Activated CD4-positive, alpha-beta T cell treated with anti-CD3 and anti-CD28 coated beads, Interleukin-2, amount 50 U/mL, for 1 hour (primary cell): ENCODE results near the gene HIC2.
"Not testable (repeated sequence)": the region's sequence is repeated elsewhere in the genome, so short reads cannot be mapped to it uniquely, and the experiment has no call there.

Source experiments
- DNase-seq: peaks from one replicate; pipeline ENCODE4 v3.0.0-alpha.2; 2020

The HIC2 gene

DNA sequence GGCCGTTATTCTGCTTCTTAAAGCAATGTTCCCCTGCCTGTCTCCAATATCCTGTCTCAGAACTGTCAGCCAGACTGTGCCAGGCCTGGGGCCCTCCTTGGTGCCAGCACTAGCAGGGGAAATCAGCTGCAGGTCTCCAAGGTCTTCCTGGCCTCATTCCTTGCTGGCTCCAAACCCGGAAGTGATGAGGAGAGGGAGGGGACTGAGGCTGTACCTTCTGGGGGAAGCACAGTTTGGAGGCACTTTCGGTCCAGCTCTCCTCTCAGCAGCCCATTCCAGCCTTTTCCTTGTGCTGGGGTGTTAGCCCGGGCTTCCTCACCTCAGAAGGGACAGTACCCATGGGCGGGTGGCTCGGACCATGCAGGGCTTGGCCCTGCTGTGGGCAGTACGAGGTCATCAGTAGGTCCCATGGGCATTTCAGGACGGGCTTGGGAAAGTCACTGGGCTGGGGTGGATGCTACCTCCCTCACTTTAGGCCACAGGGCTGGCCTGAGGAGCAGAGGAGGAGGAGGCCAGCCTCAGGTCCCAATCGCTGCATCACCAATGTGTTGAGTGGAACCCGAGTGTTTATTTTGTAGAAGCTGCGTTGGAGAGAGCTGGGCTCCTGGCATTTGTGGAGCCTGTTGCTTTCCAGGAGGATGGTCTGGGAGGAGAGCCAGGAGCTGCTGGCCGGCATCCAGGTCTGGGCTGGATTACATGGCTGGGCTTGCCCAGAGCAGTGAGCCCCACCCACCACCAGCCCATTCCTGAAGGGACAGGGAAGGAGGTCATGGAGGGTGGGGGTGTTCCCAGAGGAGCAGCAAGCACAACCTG lies 19.0 kb downstream of the HIC2 start:
- not testable (repeated sequence) for DNase-seq

DNA sequence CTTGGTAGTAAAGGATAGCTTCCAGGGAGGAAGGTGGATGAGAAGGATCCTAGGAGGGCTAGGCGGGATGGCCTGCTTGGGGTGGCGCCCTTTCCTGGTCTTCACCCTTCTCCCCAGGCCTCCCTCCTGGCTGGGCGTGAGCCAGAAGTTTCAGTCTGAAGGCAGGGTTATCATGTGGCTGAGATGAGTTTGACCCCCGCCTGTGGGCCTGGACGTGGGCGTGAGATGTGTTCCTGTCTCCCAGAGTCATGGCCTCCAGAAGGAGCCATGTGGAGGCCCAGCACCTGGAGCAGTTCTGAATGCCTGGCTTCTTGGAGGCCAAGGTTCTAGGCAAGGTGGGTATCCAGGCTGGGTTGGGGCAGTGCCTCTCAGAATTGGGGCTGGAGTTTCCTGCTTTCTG lies 20.8 kb downstream of the HIC2 start:
- DNase-seq: not testable (repeated sequence)

DNA sequence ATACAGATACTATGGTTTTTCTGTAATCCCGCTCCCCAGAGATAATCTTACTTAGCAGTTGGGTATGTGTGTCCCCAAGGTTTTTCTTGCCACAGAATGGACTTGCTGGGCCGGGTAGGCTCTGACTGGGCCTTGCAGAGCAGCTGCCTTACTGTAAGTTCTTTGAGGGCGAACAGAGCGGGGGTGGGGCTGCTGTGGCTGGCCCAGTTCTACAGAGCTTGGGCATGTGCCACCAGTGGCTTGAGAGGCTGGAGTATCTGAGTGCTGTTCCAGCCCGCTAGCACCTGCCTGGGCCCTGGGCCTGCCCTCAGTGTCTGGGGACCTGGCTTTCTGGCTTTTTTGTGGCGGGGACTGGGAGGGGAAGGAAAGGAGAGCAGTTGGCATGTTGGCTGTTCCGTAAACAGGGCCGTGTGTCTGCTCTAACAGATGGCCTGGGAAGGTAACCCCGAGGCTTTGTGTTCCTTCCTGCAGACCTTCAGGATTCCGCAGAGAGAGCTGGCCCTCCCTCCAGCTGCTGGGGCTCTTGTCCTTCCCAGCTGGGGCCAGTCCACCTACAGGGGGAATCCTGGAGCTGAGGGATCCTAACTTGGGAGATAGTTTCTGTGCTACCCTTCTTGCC lies 23.0 kb downstream of the HIC2 start:
- DNase-seq: not testable (repeated sequence)

DNA sequence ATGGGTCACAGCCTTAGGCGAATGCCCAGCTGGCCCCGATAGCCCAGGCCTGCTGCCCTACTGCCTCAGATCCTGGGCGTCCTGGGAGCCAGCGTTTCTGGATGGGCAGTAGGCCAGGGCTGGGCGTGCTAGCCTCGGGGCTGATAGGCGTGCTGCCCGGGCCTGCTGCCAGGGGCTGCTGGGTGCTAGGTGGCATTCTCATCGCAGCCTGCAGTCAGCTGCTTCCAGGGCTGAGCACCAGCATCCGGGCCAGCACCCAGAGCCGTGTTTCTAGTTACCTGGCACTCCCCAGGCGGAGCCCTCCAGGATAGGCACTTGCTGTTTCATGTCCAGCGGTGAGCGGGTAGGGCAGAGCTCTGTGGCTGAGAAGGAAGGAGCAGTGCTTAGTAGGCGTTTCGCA lies 23.5 kb downstream of the HIC2 start:
- DNase-seq: not testable (repeated sequence)

DNA sequence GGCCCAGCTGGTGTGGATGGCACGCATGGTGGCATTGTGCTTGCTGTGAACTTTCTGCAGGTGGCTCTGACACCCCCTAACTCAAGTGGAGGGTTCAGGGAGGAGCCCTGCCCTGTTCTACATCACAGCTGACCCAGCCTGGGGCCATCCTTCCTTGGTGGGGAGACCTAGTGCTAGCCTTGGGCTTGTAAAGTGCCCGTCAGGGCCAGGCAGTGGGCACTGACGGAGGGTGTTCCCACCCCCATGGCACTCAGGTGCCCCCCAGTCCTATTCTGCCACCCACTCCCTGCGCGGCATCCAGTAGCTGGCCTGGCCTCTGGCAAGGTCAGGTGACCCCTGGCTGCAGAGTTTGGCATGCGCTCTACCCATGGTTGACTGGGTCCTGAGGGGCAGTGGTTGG lies 24.0 kb downstream of the HIC2 start:
- DNase-seq: not testable (repeated sequence)

DNA sequence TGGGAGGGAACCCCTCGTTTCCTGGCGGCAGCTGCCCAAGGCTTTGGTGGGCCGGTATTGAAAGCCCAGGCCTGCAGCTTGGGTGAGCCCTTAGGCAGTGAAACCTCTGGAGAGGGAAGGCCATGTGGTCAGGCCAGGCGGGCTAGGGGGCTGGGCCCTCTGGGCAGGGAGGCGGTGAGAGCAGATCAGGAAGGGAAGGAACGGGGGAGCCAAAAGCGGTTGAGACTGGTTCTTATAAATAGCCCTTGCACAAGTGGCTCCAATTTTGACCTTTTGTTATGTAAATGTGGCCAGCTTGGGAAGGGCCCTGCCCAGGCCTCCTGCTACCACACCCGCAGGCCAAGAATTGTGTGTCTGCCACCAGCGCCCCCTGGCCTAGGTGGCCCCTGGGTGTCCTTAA lies 25.0 kb downstream of the HIC2 start:
- not testable (repeated sequence) for DNase-seq

DNA sequence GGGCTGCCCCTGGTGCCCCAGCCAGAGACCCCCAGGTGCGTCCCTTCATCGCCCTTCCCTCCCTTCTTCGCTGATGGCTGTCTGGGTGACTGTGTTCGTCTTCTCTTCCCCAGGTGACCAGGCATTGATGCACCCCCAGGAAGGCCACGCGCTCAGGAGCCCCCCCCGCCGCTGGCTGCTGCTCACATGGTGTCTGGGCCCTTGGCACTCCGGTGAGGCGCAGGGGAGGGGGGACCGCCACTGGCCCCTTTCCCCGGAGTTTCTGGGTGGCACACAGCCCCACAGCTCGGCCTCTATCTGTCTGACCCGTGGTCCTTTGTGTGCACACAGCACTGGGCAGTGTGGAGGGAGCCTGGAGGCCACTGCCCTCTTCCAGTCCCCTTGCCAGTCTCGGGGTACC lies 25.5 kb downstream of the HIC2 start:
- not testable (repeated sequence) for DNase-seq

DNA sequence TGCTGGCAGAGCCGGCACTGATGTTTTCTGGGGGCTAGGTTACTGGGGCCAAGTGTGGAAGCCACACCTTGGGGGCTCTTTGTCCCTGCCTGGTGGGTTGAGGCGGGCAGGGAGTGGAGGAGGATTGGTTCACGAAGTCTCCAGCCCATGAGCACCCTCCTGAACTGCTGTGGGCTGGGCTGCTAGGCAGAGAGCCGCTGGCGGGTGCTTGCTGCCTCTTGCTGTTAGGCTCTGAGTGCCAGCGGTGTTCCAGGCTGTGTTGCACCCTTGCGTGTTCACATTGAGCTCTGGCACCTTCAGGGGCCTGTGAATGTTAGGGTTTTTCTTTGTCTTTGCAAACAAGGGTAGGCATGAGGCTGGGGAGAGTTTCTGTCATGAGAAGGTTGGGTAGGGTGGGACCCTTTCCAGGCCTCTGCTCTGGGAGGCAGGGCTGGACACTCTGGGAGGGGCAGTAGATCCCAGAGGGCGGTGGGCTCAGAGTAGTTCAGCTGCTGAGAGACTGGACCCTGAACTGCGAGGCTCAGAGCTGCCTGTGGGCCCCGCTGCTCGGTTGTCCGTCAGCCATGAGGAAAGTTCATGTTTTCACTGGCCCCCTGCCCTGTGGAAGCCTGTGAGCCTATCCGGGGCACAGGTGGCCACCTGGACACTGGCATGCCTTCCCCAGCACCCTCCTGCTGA lies 26.0 kb downstream of the HIC2 start:
- no peak for DNase-seq

DNA sequence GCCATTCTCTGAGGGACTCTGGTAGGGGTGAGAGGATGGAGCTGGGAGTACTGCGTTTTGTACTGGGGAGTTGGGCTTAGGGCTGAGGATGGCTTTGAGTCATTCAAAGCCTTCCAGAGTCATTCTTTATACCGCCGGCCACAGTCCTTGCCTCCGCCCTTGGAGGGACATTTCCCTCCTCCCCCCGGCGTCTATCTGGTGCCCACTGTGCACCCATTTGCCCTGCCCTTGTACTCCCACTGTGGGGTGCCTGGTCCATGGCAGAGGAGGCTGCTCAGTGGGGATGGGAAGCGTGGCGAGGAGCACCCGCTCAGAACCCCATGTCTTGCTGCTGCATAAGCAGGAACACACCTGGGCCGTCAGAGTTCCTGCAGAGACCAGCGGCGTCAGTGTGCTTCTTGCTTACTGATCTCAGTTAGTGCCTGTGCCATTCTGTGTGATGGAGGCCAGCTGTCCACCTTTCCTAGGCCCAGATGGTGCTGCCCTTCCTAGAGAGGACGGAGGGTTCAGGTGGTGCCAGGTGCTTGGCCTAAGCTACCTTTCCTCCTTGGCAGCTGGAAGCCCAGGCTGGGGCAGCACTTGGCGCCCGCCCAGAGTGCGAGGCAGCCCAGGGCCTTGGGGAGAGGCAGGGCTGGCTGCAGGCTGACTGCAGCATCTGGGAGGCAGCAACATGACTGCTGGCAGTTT lies 26.7 kb downstream of the HIC2 start:
- DNase-seq: no peak

DNA sequence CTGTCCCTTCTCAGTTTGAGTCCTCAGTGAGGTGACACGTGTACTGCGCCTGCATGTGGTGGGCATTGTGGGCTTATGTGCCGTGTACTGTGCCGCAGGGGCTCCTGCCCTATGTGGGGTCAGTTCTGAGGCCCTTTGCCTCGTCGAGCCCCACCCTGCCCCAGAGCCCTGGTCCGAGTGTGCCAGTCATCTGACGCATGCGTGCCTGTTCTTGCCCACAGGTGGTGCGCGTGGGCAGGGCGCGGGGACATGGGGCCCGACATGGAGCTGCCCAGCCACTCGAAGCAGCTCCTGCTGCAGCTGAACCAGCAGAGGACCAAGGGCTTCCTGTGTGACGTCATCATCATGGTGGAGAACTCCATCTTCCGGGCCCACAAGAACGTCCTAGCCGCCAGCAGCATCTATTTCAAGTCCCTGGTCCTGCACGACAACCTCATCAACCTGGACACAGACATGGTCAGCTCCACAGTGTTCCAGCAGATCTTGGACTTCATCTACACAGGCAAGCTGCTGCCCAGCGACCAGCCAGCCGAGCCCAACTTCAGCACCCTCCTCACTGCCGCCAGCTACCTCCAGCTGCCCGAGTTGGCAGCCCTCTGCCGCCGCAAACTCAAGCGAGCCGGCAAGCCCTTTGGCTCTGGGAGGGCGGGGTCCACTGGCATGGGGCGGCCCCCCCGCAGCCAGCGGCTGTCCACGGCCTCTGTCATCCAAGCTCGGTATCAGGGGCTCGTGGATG lies 27.7 kb downstream of the HIC2 start:
- DNase-seq: no peak

DNA sequence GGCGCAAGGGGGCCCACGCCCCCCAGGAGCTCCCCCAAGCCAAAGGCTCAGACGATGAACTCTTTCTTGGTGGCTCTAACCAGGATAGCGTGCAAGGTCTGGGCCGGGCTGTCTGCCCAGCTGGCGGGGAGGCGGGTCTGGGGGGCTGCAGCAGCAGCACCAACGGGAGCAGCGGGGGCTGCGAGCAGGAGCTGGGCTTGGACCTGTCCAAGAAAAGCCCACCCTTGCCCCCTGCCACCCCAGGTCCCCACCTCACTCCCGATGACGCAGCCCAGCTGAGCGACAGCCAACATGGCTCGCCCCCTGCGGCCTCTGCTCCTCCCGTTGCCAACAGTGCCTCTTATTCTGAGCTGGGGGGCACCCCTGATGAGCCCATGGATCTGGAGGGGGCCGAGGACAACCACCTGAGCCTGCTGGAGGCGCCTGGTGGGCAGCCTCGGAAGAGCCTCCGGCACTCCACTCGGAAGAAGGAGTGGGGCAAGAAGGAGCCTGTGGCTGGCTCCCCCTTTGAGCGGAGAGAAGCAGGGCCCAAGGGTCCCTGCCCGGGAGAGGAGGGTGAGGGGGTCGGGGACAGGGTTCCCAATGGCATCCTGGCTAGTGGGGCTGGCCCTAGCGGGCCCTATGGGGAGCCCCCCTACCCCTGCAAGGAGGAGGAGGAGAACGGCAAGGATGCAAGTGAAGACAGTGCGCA lies 28.4 kb downstream of the HIC2 start:
- no peak for DNase-seq

DNA sequence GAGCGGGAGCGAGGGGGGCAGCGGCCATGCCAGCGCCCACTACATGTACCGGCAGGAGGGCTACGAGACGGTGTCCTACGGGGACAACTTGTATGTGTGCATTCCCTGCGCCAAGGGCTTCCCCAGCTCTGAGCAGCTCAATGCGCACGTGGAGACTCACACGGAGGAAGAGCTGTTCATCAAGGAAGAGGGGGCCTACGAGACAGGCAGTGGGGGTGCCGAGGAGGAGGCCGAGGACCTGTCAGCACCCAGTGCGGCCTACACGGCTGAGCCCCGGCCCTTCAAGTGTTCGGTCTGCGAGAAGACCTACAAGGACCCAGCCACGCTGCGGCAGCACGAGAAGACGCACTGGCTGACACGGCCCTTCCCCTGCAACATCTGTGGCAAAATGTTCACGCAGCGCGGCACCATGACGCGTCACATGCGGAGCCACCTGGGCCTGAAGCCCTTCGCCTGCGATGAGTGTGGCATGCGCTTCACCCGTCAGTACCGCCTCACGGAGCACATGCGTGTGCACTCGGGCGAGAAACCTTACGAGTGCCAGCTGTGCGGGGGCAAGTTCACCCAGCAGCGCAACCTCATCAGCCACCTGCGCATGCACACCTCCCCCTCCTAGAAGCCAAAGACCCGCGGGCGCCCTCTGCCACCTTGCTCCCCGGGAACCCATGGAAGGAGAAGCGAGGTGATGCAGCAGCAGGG lies 29.1 kb downstream of the HIC2 start:
- DNase-seq: no peak

DNA sequence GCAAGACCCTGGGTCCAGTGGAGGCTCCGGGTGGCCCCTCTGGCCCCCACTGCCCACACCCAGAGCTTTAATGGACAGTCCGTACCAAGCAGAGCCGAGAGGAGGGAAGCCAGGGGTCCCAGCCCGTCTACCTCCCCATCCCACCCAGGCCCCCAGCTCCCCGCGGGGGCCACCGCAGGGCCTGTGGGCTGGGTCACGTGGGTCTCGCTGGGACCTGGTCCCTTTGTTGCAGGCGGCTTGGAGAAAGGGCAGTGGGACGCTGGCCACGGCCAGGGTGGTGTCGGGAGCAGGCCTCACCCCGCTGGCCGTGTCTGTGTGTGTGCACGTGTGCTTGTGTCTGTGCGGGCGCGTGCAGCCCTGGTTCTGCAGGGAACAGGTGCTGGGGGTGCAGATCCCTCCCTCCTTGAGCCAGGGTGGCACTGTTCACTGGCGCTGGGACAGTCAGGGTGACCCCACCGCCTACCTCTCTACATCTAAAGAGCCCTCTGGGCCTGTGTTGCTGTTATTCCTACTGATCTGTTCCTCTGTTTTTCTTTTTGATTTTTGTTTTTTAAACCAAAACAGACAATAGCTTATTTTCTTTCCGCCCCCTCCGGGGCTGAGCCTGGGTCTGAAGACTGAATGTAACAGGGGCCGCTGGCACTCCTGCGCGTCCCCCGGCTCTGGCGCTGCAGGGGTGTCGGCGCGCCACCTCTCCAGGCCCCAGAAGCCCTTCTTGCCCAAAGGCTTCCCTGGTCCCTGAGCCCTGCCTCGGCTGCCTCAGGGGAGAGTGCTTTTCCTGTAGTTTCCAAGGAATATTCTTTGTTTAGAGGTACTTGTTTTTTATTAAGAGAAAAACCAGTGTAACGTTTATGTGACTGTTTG lies 29.9 kb downstream of the HIC2 start:
- DNase-seq: no peak

DNA sequence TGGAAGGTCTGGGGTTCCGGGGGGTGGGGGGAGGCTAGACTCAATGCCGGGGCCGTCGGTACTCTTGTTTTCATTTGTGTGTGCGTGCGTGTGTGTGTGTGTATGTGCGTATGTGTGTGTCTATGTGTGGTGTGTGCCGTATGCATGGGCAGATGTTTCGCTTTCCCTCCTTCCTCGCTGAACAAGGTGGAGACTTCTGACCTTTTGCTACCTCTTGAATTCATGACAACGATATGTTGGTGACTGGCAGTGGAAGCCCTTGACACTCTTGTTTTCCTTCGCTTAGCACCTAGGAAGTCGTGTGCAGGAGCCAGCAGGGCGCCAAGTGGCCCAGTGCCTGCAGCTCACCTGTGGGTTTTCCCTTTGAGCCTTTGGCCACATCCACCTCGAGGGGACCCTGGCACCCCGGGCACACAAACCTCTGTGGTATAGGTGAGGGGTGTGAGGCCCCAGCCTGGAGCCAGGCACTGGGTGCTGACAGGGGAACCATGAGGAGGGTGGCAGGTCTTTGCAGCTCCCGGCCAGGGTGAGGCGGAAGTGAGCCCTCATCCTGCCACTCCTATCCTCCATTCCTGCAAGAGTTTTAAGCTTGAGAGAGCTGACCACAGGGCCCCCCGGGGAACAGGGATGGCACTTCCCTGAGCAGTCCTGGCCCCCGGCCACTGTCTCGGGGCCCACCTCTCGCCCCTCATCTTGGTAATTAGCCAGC lies 30.7 kb downstream of the HIC2 start:
- no peak for DNase-seq

DNA sequence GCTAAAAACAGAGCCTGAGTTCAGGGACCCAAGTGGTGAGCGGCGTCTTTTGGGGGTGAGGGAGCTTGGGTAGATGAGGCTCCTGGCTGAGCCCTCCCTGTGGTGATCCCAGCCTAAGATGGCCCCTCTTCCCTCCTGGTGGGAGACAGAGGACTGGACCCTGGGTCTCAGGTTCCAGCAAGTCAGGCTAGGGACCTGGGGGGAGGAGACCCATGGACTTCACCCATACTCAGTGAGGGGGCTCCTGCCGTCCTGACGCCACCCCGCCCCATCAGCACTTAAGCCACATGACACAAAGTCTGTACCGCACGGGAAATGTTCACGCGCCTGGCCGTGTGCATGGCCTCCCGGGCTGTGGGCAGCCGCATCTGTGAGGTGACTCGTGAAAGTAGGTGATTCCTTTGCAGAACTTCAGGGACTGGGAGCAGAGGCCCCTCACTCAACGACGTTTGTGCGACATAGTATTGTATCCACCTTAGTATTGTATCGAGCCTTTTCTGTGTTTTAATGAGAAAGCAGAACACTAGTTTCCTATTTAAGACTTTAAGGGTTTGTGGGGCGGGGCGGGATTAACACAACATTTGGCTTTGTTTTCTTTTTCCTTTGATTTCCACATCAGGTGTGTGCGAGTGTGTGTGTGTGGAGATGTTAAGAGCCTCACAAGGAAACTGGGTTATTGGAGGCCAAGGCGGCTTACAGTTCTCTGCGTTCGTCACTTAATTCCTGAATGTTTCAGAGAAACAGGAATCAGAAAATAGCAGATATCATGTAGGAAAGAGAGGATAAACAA lies 31.7 kb downstream of the HIC2 start:
- DNase-seq: no peak

DNA sequence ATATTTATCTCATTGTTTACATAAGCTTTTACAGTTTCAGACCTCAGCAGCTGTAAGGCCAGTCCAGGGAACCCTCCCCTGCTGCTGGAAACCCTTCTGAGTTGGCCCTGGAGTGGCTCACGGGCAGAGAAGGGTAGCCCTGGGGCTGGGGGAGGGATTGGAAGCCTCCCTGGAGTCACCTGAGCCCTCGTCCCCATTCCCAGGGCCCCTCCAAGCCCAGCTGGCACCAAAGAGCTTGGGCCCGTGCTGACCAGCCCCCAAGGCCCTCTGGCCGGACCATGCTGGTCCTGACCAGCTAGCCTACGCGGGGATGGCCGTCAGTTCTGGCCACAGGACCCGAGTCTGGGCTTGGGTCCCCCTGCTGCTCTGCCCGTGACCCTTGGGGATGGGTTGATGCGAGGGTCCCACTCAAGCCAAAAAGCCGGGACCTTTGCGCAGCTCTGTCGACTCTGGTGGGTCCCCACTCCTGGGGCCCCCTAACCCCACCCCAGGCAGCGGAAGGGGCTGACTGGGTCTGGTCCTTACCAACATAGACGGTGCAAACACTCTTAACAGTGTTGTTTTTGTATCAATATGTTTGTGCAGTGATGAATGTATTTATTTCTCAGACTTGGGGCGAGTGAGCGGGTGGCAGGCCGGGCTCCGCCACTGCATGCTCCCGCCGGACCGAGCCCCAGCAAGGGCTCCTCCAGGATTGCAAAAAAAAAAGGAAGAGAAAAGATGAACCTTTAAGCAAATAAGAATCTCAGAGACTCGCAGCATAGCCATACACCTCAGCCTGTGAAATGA lies 32.6 kb downstream of the HIC2 start:
- DNase-seq: no peak

DNA sequence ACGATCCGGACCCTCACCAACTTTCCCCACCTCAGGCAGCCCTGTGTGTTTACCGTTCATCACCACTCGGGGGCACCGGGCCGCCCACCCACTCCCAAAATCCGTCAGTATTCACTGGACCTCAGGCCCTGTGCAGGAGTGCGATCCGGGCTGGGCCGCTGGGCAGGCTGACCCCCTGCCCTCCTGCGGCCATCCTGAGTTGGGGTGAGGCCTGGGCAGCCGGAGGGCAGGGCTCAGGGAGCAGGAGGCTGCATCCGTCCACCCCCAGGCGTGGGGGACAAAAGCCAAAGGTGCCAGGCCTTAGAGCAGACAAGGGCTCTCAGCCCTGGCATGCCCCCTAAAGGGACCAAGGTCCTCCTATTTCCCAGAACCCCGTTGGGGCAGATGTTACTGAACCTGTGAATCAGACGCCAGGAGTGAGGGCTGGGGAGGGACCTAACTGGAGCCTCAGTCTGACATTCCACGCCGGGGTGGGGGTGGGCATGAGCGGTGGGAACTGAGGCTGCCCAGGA lies 33.2 kb downstream of the HIC2 start:
- no peak for DNase-seq

DNA sequence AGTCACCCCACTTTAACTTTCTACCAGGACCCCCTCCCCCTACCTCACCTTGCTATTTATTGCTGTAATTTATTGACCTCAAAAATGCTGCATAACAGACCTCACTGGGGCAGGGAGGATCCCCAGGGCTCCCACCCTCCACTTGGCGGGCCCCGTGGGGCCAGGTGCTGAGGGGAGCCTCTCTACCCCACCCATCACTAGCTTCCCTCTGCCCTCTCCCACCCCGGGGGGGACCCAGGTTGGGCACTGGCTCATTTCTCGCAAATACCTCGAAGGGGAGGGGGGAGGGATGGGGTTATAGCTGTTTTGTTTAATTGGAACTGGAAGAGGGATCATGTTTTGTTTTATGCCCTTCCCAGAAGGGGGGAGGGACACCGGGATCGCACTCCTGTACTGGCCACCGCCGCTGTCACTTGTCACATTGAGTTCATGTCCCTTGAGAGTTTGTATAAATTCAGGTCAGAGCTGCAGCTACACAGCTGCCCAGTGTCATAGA lies 33.7 kb downstream of the HIC2 start:
- no peak for DNase-seq
